Measurements from ENCODE around the gene COPG1.

The COPG1 gene

GRCh38 chr3:129304146-129304961 is 54.9 kb downstream of the COPG1 start:
- TF ChIP-seq TAF1 (IDR thresholded peaks at IDR 0.05; ENCODE audit: borderline replicate concordance, insufficient read depth, low read length) = no peak
- TF ChIP-seq SIN3A (IDR thresholded peaks at IDR 0.05; ENCODE audit: borderline replicate concordance, insufficient read depth, low read length) = no peak
- no peak for TF ChIP-seq POLR2AphosphoS5 (IDR thresholded peaks at IDR 0.05; ENCODE audit: low read depth, low read length)
- TF ChIP-seq REST (IDR thresholded peaks at IDR 0.05; ENCODE audit: insufficient read depth in 1 of 2, low read depth in 2 of 2, low read length in 2 of 2) = no peak
- no peak for TF ChIP-seq FOXP2 (optimal IDR thresholded peaks at IDR 0.05; ENCODE audit: borderline replicate concordance, extremely low read depth, extremely low read length, insufficient read depth)

DNA sequence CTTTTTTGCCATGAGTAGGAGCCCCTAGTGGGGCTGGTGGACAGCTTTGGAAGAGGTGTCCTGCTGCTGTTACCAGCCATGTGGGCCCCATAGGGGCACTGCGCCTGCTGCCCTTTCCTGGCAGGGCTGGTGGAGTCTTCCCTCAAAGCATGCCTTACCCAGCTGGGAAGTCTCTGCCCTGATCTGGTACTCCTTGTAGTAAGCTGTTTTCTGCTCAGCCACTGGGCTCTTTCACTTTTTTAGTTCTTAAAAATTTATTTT is 55.5 kb downstream of the COPG1 start:
- no peak for TF ChIP-seq FOXP2 (optimal IDR thresholded peaks at IDR 0.05; ENCODE audit: borderline replicate concordance, extremely low read depth, extremely low read length, insufficient read depth)
- no peak for TF ChIP-seq SIN3A (IDR thresholded peaks at IDR 0.05; ENCODE audit: borderline replicate concordance, insufficient read depth, low read length)
- no peak for TF ChIP-seq REST (IDR thresholded peaks at IDR 0.05; ENCODE audit: insufficient read depth in 1 of 2, low read depth in 2 of 2, low read length in 2 of 2)
- no peak for TF ChIP-seq POLR2AphosphoS5 (IDR thresholded peaks at IDR 0.05; ENCODE audit: low read depth, low read length)
- TF ChIP-seq TAF1 (IDR thresholded peaks at IDR 0.05; ENCODE audit: borderline replicate concordance, insufficient read depth, low read length) = no peak

DNA sequence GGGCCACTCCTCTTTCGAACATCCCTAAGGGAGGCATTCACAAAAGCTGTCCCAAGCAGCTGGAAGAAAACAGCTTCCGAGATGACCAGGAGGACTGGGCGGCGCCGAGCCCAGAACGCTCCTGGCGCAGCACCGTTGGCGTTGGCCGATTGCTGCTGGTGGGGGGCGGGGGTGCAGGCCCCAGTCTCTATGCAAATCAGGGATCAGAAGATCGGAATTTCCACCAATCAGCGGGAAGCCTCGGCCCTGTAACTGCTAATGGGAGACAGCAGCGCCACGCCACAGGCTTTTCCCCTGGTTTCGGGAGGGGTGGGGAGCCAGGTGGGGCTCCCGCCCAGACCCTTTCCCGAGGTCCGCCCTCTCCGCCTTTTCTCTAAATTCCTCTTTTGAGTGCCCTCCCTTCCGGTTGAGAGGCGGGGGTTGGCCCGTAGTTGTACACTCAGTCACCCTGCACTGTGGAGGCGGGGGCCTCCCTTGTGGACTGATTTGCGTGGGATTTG is 56.2 kb downstream of the COPG1 start:
- TF ChIP-seq SIN3A (IDR thresholded peaks at IDR 0.05; ENCODE audit: borderline replicate concordance, insufficient read depth, low read length) (no peak), REST (IDR thresholded peaks at IDR 0.05; ENCODE audit: insufficient read depth in 1 of 2, low read depth in 2 of 2, low read length in 2 of 2) (no peak), FOXP2 (optimal IDR thresholded peaks at IDR 0.05; ENCODE audit: borderline replicate concordance, extremely low read depth, extremely low read length, insufficient read depth) (no peak), POLR2AphosphoS5 (IDR thresholded peaks at IDR 0.05; ENCODE audit: low read depth, low read length) (no peak), TAF1 (IDR thresholded peaks at IDR 0.05; ENCODE audit: borderline replicate concordance, insufficient read depth, low read length) (no peak)

GRCh38 chr3:129308636-129309035 is 59.2 kb downstream of the COPG1 start:
- TF ChIP-seq REST (IDR thresholded peaks at IDR 0.05; ENCODE audit: insufficient read depth in 1 of 2, low read depth in 2 of 2, low read length in 2 of 2) (no peak), TAF1 (IDR thresholded peaks at IDR 0.05; ENCODE audit: borderline replicate concordance, insufficient read depth, low read length) (no peak), SIN3A (IDR thresholded peaks at IDR 0.05; ENCODE audit: borderline replicate concordance, insufficient read depth, low read length) (no peak), FOXP2 (optimal IDR thresholded peaks at IDR 0.05; ENCODE audit: borderline replicate concordance, extremely low read depth, extremely low read length, insufficient read depth) (no peak), POLR2AphosphoS5 (IDR thresholded peaks at IDR 0.05; ENCODE audit: low read depth, low read length) (no peak)

Measured in PFSK-1 (cell line).